Right cardiac atrium (tissue), 5 donors: ENCODE data around the gene EHD4. TPM values are rescaled to one million over a fixed set of nuclear protein-coding genes. Genes with fewer than 3 reads are reported as not detected.

Source experiments
- ATAC-seq, 2 donors: fragments of 200-7000 bp; cut with Tn5 transposase; one replicate each; pipeline versions ENCODE4 v1.8.0 to v1.9.1; 2020; ENCODE audit warnings: moderate library complexity in 2 of 2, mild to moderate bottlenecking in 1 of 2
- DNase-seq, 3 donors: peaks; one replicate each; pipeline ENCODE4 v3.0.0-alpha.2; 2020
- H3K27ac ChIP-seq: one replicate; pipeline ENCODE4 v1.5.1; 2013; ENCODE audit warnings: mild to moderate bottlenecking, low read length, control low read depth, moderate library complexity
- H3K27me3 ChIP-seq: one replicate; pipeline ENCODE4 v1.6.1; 2013; ENCODE audit not compliant: control insufficient read depth, insufficient read depth
- H3K4me1 ChIP-seq: one replicate; pipeline ENCODE4 v1.6.1; 2013; ENCODE audit warnings: low read length; ENCODE audit not compliant: control insufficient read depth, insufficient read depth
- H3K4me3 ChIP-seq: one replicate; pipeline ENCODE4 v1.5.1; 2013; ENCODE audit warnings: low read length, control low read depth
- H3K9me3 ChIP-seq: one replicate; pipeline ENCODE4 v1.6.1; 2013; ENCODE audit warnings: low read length; ENCODE audit not compliant: control insufficient read depth
- WGBS: extraction: QIAGEN DNeasy Blood & Tissue Kit; methylation state at CpG from one replicate; pipeline ENCODE4 v1.1.7; 2013; 5-methylcytosine and 5-hydroxymethylcytosine counted together
- intact Hi-C, 4 donors: fragments of 100-400 bp; cut with DNase I; formaldehyde crosslinking; loops; one replicate each; pipeline versions ENCODE4 v1.11.0 to v1.14.0; 2022 to 2023
- polyA plus RNA-seq: library from polyadenylated mRNA; stranded (reverse); fragments of 200-250 nt; gene quantifications from one replicate; pipeline ENCODE4 v1.2.3, GENCODE V29; 2013
- total RNA-seq, 4 donors: library from RNA; stranded (reverse); fragmentation: NEBNext Ultra II Directional; extraction: Animal tissue kit (Norgen Biotek cat#: 25700); gene quantifications; one replicate each; pipeline ENCODE4 v1.2.1, GENCODE V29; 2021
- donor health status: healthy with polysubstance abuse.
- donor health status: DM: no; HTN: yes; CAD: no.
- donor health status: DM: no; HTN: no; CAD: no.
- donor health status: DM: no; HTN: yes; CAD: no; lungs with severe emphysema.
- donor health status: DM: yes; HTN: yes; CAD: no.

The EHD4 gene
- total and polyA plus RNA-seq, 5 donors, result 26.3 to 37.4 (median 33.3) TPM

DNA sequence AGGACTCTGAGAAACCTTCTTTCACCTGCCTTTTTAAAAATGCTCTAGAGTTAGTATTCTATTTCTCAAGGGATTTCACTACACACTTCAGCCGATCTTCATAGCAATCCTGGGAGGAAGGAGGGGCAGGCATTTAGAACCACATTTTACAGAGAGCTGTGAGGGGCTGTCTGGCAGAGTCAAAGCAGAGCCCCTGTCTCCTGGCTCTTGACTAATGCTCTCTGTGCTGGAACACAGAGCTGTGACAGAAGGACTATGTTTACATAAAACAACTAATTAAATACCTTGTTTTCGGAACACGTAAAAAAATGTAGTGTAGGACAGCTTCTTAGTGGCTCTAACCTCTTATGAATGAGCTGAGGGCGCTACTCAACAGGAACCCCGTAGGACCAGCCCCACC, 70.9 kb downstream of the EHD4 start:
- Histone ChIP-seq H3K9me3 (no peaks in the 10 kb centered on the region), H3K27me3 (no peaks in the 10 kb centered on the region), H3K27ac (no peak overlapping the region), H3K4me1 (peaks cover 6% of the 10 kb centered on the region), H3K4me3 (no peak overlapping the region)
- WGBS, result 76% methylated on average over 5 of the region's 5 CpGs
- ATAC-seq (no peak), DNase-seq (no peak)
- intact Hi-C loops, result loop anchor here in 1 of 4 donors (10.0 kb wide), 1 partner anchor 127 kb away; the partner anchor contains the start of gene MAPKBP1

DNA sequence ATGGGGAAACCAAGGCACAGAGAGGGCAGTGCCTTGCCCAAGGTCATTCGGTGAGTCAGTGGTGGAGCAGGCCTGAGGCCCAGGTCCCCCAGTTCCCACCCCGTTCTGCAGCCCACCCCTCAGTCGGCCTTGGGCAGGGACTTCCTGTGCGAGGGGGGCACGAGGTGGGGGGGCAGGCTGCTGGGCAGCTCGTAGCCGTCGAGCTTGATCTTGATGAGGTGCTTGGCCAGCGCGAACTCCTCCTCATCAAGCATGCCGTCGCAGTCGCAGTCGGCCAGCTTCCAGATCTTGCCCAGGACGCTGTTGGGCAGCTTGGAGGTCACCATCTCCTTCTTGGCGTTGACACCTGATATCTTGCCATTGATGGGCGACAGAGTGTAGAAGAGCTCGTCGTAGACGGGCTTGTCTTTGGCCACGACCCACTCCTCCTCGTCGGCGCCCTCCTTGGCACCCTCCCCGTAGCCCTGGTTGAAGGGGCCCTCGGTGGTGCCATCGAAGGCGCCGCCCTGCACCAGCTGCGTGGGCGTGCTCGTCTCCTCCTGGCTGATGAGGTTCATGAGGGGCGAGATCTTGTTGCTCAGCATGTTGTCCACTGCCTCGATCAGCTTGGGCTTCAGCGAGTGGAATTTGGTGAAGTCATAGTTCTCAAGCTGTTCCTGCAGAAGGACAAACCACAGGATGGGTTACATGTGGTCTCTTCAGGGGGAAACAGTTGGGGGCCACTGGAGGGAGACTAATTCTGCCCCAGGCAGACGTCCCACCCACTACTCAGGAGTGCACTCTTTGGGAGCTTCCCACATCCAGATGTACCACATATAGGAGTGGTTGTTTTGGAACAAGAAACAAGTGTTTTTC, 71.6 kb downstream of the EHD4 start:
- Histone ChIP-seq H3K4me1 (peaks cover 6% of the 10 kb centered on the region), H3K9me3 (no peaks in the 10 kb centered on the region), H3K27me3 (no peaks in the 10 kb centered on the region), H3K4me3 (no peak overlapping the region), H3K27ac (no peak overlapping the region)
- WGBS, result 64% methylated on average over 36 of the region's 36 CpGs
- ATAC-seq (no peak), DNase-seq (peak in 1 of 3 donors; percentile 60)
- intact Hi-C loops, result loop anchor here in 1 of 4 donors (10.0 kb wide), 1 partner anchor 126 kb away; the partner anchor contains the start of gene MAPKBP1

DNA sequence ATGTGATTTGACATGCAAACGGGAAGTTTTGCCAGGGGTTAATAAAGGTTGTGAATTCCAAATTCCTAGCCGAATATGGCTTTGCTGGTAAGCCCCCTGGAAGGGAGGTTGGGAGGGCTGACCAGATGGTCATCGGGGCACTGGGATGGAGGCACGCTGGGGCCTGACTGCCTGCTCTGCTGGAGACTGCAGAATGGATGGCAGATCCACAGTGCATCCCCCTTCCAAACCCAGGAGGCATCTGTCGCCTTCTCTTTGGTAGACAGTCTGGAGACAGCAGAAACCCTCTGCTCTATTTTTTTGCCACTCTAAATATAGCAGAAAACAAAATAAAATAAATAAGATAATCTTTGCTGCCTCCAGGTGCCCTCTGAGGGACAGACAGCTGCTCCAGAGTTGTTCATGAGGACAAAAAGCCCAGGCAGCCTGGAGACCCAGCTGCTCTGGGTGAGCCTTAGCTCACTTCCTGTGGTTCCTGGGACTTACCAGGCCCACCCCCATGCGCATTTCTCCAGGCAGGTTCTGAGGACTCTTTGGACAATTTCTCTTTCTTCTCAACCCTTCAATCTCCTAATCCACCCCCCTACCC, 72.4 kb downstream of the EHD4 start:
- DNase-seq, result peak in 1 of 3 donors; percentile 45
- WGBS, result 68% methylated on average over 6 of the region's 6 CpGs

DNA sequence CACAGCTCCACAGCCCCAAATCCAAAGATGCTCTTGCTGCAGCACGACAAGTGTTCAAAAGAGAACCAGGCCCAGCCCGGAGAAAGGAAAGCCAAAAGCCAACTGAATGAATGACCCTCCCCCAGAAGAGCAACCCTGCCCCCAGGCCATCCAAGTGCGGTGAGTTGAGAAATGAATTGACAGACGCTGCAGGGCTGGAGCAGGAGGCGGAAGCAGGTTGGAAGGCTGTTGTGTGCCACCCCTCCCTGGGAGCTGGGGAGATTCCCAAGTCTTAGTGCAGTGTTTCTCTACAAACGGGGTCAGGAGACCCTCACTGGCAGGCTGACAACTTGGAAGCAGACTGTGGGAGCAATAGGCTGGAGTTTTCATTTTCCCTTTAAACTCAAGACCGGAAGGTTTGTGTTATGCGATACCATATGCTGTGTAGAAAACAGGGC, 75.0 kb downstream of the EHD4 start:
- DNase-seq (peak in 1 of 3 donors; percentile 3), ATAC-seq (no peak)
- H3K4me1 ChIP-seq, result peaks cover 10% of the 10 kb centered on the region
- no peaks in the 10 kb centered on the region for H3K9me3 ChIP-seq
- H3K4me3 ChIP-seq, result no peak overlapping the region
- 73% methylated on average over 8 of the region's 8 CpGs for WGBS
- intact Hi-C loops, result no loop called here
- H3K27me3 ChIP-seq, result no peaks in the 10 kb centered on the region
- H3K27ac ChIP-seq, result no peak overlapping the region

More for the DNA sequence above, 72.4 kb downstream of the EHD4 start:
- Histone ChIP-seq H3K4me3 (no peak overlapping the region), H3K4me1 (peaks cover 4% of the 10 kb centered on the region), H3K27me3 (no peaks in the 10 kb centered on the region), H3K9me3 (no peaks in the 10 kb centered on the region), H3K27ac (peak overlapping the region; percentile 27)
- ATAC-seq, result no peak
- intact Hi-C loops, result loop anchor here in 1 of 4 donors (10.0 kb wide), 1 partner anchor 125 kb away; the partner anchor contains the start of gene MAPKBP1

DNA sequence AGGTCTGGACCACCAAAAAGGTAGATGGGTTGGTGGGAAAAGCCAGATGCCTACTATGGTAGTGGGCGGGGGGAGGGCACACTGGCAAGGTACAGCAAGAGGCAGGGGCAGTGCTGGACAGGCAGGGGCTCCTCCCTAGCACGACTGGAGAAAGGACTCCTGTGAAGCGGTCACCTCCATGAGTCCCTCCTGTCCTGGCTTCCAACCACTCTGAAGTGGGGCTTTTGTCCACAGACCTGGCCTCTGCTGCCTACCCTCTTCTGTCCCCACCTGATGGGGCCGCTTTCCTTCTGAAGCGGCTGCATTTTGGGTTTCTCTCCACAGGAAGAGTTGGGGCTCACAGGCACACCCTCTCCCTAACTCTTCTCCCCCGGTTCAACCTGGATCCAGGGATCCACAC, 75.8 kb downstream of the EHD4 start:
- no peaks in the 10 kb centered on the region for H3K27me3 ChIP-seq
- no peaks in the 10 kb centered on the region for H3K9me3 ChIP-seq
- ATAC-seq (no peak), DNase-seq (peak in 2 of 3 donors; percentile 5 to 38)
- intact Hi-C loops, result no loop called here
- no peak overlapping the region for H3K4me3 ChIP-seq
- H3K4me1 ChIP-seq, result peaks cover 10% of the 10 kb centered on the region
- WGBS, result 87% methylated on average over 6 of the region's 6 CpGs
- no peak overlapping the region for H3K27ac ChIP-seq

DNA sequence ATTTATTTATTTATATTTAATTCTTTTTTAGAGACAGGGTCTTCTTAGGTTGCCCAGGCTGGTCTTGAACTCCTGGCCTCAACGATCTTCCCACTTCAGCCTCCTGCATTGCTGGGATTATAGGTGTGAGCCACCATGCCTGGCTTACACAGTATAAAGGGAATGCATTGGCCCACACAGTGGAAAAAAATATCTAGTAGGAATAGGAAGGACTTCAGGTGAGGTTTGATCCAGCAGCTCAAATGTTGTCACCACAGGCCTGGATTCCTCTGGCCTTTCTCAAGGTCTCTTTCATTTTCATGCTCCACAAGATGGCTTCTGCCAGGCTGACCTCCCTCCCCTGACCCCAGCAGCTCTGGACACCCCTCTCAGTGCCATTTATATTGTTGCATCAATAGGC, 76.4 kb downstream of the EHD4 start:
- H3K27me3 ChIP-seq, result no peaks in the 10 kb centered on the region
- ATAC-seq (no peak), DNase-seq (peak in 1 of 3 donors; percentile 14)
- no peaks in the 10 kb centered on the region for H3K9me3 ChIP-seq
- 100% methylated on average over 1 of the region's 1 CpG for WGBS
- intact Hi-C loops, result no loop called here
- H3K4me3 ChIP-seq, result no peak overlapping the region
- H3K4me1 ChIP-seq, result peaks cover 10% of the 10 kb centered on the region
- H3K27ac ChIP-seq, result no peak overlapping the region

DNA sequence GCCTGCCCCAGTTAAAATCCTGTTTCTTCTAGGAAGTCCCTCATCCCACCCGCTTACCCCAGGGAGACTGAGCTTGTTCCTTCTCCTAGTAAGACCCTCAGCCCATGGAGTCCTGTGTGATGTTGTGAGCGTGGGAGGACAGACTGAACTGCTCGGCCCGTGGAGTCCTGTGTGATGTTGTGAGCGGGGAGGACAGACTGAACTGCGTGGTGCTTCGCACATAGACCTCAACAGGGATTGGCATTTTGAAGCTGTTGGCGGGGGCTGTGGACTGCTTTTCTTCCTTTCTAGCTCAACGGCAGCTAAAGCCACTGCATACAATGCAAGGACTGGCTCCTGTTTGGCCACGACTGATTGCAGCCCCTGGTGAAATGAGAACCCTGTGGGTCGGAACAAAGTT, 76.9 kb downstream of the EHD4 start:
- ATAC-seq (no peak), DNase-seq (peak in 1 of 3 donors; percentile 32)
- Histone ChIP-seq H3K9me3 (no peaks in the 10 kb centered on the region), H3K27me3 (no peaks in the 10 kb centered on the region), H3K4me1 (peaks cover 10% of the 10 kb centered on the region), H3K27ac (peak overlapping the region; percentile 35), H3K4me3 (no peak overlapping the region)
- 91% methylated on average over 11 of the region's 11 CpGs for WGBS
- intact Hi-C loops, result no loop called here

DNA sequence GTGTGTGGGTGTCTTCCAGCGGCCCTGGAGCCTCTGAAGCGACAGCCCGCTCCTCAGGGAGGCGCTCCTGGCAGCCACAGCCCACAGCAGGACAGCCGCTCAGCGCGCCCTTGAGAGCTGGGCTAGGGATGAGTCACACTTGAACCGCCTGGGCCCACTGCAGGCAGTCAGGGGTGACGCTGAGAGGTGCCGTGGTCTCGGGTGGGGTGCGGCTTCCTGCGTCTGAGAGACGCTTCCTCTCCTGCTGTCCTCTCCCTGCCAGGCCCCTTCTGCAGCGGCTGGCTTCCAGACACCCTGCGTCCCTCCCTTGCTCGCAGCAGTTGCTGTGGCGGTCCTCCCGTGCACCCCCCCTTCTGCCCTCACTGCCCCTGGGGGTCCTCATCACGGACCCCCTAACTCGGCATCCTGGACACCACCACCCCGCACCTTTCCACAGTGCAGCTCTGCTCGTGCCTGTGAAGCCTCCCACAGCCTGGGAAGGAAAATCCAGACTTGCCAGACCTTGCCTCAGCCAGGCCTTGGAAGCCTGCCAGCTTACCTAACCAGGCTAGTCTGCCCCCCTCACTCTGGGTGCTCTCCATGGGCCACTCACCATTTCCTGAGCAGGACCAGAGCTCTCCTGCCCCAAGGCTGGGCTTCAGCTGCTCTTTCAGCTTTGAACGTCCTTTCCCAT, 77.4 kb downstream of the EHD4 start:
- peaks cover 10% of the 10 kb centered on the region for H3K4me1 ChIP-seq
- DNase-seq, result peak; percentile 88 to 93 (median 92)
- H3K9me3 ChIP-seq, result no peaks in the 10 kb centered on the region
- peak; percentile 84 to 93 for ATAC-seq
- H3K27me3 ChIP-seq, result no peaks in the 10 kb centered on the region
- 8% methylated on average over 24 of the region's 24 CpGs for WGBS
- peak overlapping the region; percentile 35 for H3K27ac ChIP-seq
- H3K4me3 ChIP-seq, result peak overlapping the region; percentile 18
- intact Hi-C loops, result no loop called here

DNA sequence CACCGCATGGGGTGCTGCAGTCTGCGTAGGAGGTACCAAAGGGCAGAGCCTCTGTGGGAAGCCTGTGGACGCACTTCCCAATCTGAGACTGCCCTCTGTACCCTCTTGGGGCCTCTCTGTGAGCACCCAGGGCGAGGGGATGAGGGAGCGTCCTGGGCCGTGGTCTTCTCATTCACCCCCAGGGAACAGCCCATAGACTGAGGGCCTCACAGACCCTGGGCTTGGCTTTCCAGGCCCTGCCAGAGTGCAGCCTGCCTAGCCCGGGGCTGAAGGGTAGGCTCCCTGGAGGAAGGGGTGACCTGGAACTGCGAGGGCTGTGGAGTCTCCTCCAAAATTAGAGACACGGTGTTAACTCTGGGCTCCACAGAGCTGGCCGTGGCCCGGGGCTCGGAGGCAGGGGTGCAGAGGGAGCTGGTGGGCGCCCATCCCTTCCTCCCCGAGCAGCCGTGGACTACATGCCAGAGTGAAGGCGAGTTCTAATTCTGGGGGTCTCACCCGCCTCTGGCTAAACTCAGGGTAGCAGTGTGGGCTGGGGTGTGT, 78.0 kb downstream of the EHD4 start:
- Histone ChIP-seq H3K4me1 (peaks cover 10% of the 10 kb centered on the region), H3K9me3 (no peaks in the 10 kb centered on the region), H3K4me3 (peak overlapping the region; percentile 18), H3K27me3 (no peaks in the 10 kb centered on the region), H3K27ac (peak overlapping the region; percentile 35)
- peak; percentile 0 to 2 for ATAC-seq
- WGBS, result 41% methylated on average over 17 of the region's 17 CpGs
- peak in 1 of 3 donors; percentile 44 for DNase-seq
- intact Hi-C loops, result no loop called here

DNA sequence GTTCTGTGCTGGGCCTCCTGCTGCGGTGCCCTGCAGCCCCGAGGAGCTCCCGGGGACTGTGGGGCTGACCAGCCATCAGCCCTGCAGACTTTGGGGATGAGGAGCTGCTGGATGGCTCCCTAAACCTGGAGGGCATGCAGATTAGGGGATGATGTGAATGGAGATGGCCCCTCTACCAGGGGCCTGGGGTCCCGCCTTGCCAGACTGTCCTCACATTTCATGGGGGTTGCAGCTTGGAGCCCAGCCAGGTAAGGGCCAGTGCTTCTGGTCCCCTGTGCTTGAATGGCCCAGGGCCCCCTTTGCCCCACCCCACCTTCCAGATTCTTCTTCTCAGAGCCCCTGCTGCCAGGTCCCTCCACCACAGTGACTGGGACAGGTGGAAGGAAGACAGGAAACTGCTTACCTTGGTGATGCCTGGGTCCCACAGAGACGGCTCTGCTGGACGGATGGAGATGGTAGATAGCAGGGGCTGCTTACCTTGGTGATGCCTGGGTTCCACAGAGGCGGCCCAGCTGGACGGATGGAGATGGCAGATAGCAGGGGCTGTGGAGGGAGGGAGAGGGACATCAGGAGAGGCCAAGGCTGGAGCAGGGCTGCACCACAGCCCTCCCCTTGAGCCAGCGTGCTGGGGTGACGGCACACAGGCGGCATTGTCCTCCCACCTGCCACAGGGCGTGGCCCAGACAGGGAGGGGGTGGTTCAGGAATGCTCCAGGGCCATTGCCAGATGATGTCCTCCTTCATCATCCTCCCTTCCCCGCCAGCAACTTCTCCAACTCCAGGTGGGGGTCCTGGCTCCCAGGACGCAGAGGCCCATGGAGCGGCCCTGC, 78.7 kb downstream of the EHD4 start, which contains the start of gene SPTBN5:
SPTBN5 (minus strand) TSS at position 632 of the 829 bp plus-strand sequence; CDS start at position 76, 556 bp downstream.
- intact Hi-C loops, result no loop called here
- Histone ChIP-seq H3K4me3 (peak within 1 kb of the TSS; percentile 18), H3K27me3 (no peaks in the 10 kb centered on the region), H3K9me3 (no peaks in the 10 kb centered on the region), H3K4me1 (peaks cover 10% of the 10 kb centered on the region), H3K27ac (peak within 1 kb of the TSS; percentile 59)
- ATAC-seq (no peak), DNase-seq (peak in 2 of 3 donors; percentile 45 to 53)
- WGBS, result 79% methylated on average over 15 of the region's 15 CpGs
